ENCODE results near the gene POMT2.
"Not testable (repeated sequence)": the region's sequence is repeated elsewhere in the genome, so short reads cannot be mapped to it uniquely, and the experiment has no call there.

Gene POMT2

GRCh38 chr14:77323571-77323970 is 2.9 kb upstream of the POMT2 start:
- FAIRE-seq: no peak

GRCh38 chr14:77322951-77323350 is 2.3 kb upstream of the POMT2 start:
- FAIRE-seq: no peak

GRCh38 chr14:77322250-77322902 is 1.7 kb upstream of the POMT2 start:
- no peak for FAIRE-seq

GRCh38 chr14:77319422-77319821 is 1.3 kb downstream of the POMT2 start:
- no peak for FAIRE-seq

- FAIRE-seq: not testable (repeated sequence)
Measured at GRCh38 chr14:77318756-77319155, 1.9 kb downstream of the POMT2 start.

- no peak for FAIRE-seq
Measured at GRCh38 chr14:77318006-77318553, 2.6 kb downstream of the POMT2 start.

GRCh38 chr14:77316872-77317301 is 3.8 kb downstream of the POMT2 start:
- no peak for FAIRE-seq

- FAIRE-seq: no peak
Measured at GRCh38 chr14:77316195-77316505, 4.5 kb downstream of the POMT2 start.

GRCh38 chr14:77314539-77315457 is 5.9 kb downstream of the POMT2 start:
- FAIRE-seq: no peak

- FAIRE-seq: no peak
Measured at GRCh38 chr14:77314043-77314442, 6.6 kb downstream of the POMT2 start.

GRCh38 chr14:77313371-77313770 is 7.3 kb downstream of the POMT2 start:
- FAIRE-seq: no peak

- FAIRE-seq: no peak
Measured at GRCh38 chr14:77311217-77311616, 9.5 kb downstream of the POMT2 start.

- FAIRE-seq: no peak
Measured at GRCh38 chr14:77310026-77310425, 10.7 kb downstream of the POMT2 start.

GRCh38 chr14:77309131-77309530 is 11.6 kb downstream of the POMT2 start:
- FAIRE-seq: no peak

- FAIRE-seq: no peak
Measured at GRCh38 chr14:77306851-77307496, 13.7 kb downstream of the POMT2 start.

GRCh38 chr14:77306416-77306815 is 14.3 kb downstream of the POMT2 start:
- no peak for FAIRE-seq

GRCh38 chr14:77305696-77306095 is 15.0 kb downstream of the POMT2 start:
- FAIRE-seq: no peak

GRCh38 chr14:77303417-77304156 is 17.1 kb downstream of the POMT2 start:
- peak; percentile 99 for FAIRE-seq

GRCh38 chr14:77302926-77303325 is 17.8 kb downstream of the POMT2 start:
- peak; percentile 96 for FAIRE-seq

- peak; percentile 86 for FAIRE-seq
Measured at GRCh38 chr14:77301103-77301502, 19.6 kb downstream of the POMT2 start.

- no peak for FAIRE-seq
Measured at GRCh38 chr14:77299771-77300170, 20.9 kb downstream of the POMT2 start.

GRCh38 chr14:77296906-77297305 is 23.8 kb downstream of the POMT2 start:
- no peak for FAIRE-seq

GRCh38 chr14:77296155-77296554 is 24.5 kb downstream of the POMT2 start:
- no peak for FAIRE-seq

Data from islet of Langerhans (tissue), 1 donor.